Dedifferentiated amniotic fluid mesenchymal stem cell (primary cell): ENCODE data around the gene ADGRV1.

Experiments
- DNase-seq: peaks from one replicate; pipeline ENCODE4 v3.0.0-alpha.2; 2016; ENCODE audit errors: extremely low spot score

ADGRV1 gene

GRCh38 chr5:91189480-91190313, 631.1 kb downstream of the ADGRV1 start:
- DNase-seq, result peak; percentile 92

GRCh38 chr5:91190314-91190690, 631.7 kb downstream of the ADGRV1 start:
- DNase-seq, result no peak

GRCh38 chr5:91194824-91195381, 636.3 kb downstream of the ADGRV1 start:
- peak; percentile 3 for DNase-seq

DNA sequence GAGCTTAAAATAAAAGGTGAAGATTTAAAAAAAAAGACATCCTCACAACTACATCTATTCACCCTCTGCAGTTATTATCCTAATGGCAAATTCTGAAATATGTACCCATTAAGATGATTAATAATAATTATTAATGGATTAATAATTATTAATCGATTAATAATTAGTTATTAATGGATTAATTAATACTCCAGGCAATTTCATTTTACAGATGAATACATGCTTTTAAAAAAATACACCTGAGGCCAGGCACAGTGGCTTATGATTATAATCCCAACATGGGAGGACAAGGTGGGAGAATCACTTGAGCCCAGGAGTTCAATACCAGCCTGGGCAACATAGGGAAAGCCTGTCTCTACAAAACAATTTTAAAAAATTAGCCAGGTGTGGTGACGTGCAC, 642.1 kb downstream of the ADGRV1 start:
- no peak for DNase-seq

DNA sequence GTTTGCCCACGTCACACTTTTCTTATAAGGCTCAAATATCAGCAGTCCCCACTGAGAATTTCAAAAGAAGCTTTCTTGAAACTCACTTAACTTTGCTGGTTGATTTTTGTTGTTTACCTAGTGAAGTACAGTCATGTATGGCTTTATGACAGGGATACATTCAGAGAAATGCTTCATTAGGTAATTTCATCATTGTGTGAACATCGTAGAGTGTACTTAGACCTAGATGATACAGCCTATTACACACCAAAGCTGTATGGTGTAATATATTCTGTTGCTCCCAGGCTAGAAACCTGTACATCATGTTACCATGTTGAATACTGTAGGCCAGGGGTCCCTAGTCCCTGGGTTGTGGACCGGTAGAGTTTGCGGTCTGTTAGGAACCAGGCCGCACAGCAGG, 647.5 kb downstream of the ADGRV1 start:
- DNase-seq, result no peak

DNA sequence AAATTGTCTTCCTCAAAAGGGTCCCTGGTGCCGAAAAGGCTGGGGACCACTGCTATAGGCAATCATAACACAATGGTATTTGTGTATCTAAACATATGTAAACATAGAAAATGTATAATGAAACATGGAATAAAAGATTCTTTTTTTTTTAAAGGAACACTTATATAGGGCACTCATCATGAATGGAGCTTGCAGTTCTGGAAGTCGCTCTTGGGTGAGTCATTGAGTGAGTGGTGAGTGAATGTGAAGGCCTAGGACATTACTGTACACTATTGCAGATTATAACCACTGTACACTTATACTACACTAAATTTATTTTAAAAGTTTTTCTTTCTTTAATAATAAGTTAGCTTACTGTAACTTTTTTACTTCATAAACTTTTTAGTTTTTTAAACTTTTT, 648.1 kb downstream of the ADGRV1 start:
- DNase-seq, result peak; percentile 53

DNA sequence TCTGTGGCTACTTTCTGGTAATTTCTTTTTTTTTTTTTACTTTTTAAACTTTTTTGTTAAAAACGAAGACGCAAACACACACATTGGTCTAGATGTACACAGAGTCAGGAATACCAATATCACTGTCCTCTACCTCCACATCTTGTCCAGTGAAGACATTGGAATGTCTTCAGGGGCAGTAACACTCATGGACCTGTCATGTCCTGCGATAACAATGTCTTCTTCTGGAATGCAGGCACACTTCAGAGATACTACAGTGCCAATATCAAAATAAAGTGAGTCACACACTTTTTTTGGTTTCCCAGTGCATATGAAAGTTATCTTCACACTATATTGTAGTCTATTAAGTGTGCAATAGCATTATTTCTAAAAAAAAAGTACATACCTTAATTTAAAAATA, 648.7 kb downstream of the ADGRV1 start:
- peak; percentile 12 for DNase-seq

DNA sequence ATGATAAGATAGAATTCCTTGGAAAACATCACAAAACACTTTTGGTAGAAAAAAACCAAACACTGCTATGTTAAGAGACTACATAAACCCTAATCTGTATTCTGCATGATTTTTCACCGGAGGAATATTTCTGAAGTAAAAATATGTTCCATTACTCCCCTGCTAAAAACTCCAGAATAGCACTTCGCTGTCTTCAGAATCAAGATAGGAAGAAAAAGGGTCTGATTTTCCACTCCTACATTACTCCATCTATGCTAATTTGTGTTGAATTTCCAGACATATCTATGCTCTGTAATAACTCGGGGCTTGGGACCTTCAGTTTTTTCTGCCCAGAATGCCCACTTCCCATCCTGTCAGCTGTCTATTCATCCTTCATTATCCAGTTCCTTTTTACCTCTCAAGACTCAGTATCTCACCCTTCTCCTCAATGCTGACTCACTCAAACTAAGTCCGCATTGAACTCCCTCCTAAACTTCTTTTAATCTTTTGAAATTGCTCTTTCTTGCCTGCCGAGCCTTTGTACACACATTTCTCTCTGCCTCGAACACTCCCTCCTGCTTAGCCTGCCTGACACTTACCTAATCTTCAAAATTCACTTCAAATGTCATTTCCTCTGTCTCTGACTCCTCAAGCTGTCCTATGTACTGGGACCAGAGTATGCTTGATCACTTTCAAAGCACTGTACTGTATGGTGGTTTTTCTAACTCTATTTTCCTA, 653.6 kb downstream of the ADGRV1 start:
- DNase-seq, result peak; percentile 18

DNA sequence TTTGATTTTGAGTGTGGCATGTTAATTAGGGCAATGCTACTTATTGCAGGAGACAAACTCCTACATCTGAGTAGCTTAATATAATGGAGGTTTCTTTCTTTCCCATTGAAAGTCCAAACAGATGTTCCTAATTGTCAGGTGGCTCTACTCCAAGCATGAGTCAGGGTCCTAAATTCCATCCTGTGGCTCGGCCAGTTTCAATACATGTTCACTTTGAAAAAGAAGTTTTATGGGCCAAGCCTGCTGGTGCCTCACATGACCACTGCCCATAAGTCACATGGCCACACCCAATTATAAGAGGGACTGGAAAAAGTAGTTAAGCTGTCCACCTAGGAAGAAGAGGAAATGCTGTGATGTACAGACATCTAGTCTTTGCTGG, 654.1 kb downstream of the ADGRV1 start:
- DNase-seq, result peak; percentile 92
